Smooth muscle cell (in vitro differentiated cells): ENCODE measurements around the gene TOGARAM2. TPM values are rescaled to one million over a fixed set of nuclear protein-coding genes. Genes with fewer than 3 reads are reported as not detected.
A peak's percentile ranks its signal among the peaks of the same experiment; 100 is the strongest.

ENCODE experiments used
- DNase-seq: peaks from one replicate; lab custom pipeline; 2025; ENCODE audit not compliant: unreplicated experiment; lab: John Stamatoyannopoulos, UW
- H2AFZ ChIP-seq: fragments of 200-600 bp; sonication (generic); 2 replicates; pipeline ENCODE4 v1.6.0; 2016; ENCODE audit warnings: antibody characterized with exemption, low read depth, mild to moderate bottlenecking
- H3F3A ChIP-seq: fragments of 200-600 bp; sonication (generic); 2 replicates; pipeline ENCODE4 v1.6.0; 2017; ENCODE audit warnings: antibody characterized with exemption, low read depth
- H3K27ac ChIP-seq: fragments of 200-600 bp; sonication (generic); 2 replicates; pipeline ENCODE4 v1.5.1; 2016; ENCODE audit warnings: low read depth, mild to moderate bottlenecking
- H3K27me3 ChIP-seq: fragments of 200-600 bp; sonication (generic); 2 replicates; pipeline ENCODE4 v1.6.1; 2016; ENCODE audit warnings: low read depth, mild to moderate bottlenecking
- H3K36me3 ChIP-seq: fragments of 200-600 bp; sonication (generic); 2 replicates; pipeline ENCODE4 v1.5.1; 2016; ENCODE audit warnings: low read depth
- H3K4me1 ChIP-seq: fragments of 200-600 bp; sonication (generic); 2 replicates; pipeline ENCODE4 v1.5.1; 2016; ENCODE audit warnings: low read depth
- H3K4me2 ChIP-seq: fragments of 200-600 bp; sonication (generic); 2 replicates; pipeline ENCODE4 v1.6.0; 2016; ENCODE audit warnings: mild to moderate bottlenecking
- H3K4me3 ChIP-seq: fragments of 200-600 bp; sonication (generic); 2 replicates; pipeline ENCODE4 v1.5.1; 2016; ENCODE audit warnings: mild to moderate bottlenecking
- H3K79me2 ChIP-seq: fragments of 200-600 bp; sonication (generic); 2 replicates; pipeline ENCODE4 v1.6.0; 2016; ENCODE audit warnings: low read depth, mild to moderate bottlenecking
- H3K9ac ChIP-seq: fragments of 200-600 bp; sonication (generic); 2 replicates; pipeline ENCODE4 v1.6.0; 2016; ENCODE audit warnings: low read depth
- H3K9me3 ChIP-seq: fragments of 200-600 bp; sonication (generic); replicated peaks from 2 replicates; pipeline ENCODE4 v1.5.1; 2016; ENCODE audit warnings: low read depth
- H4K20me1 ChIP-seq: fragments of 200-600 bp; sonication (generic); 2 replicates; pipeline ENCODE4 v1.6.0; 2016; ENCODE audit warnings: low read depth
- CTCF ChIP-seq: fragments of 200-600 bp; sonication (generic); IDR thresholded peaks from 2 replicates; pipeline ENCODE4 v1.5.1; 2017; ENCODE audit warnings: borderline replicate concordance, mild to moderate bottlenecking, antibody characterized with exemption; ENCODE audit not compliant: insufficient read depth, poor library complexity, severe bottlenecking
- WGBS: methylation state at CpG from one replicate; pipeline ENCODE4 v1.1.7; 2016; ENCODE audit warnings: low lambda C conversion rate; 5-methylcytosine and 5-hydroxymethylcytosine counted together
- polyA plus RNA-seq: library from polyadenylated mRNA; unstranded; fragments of >200 nt; fragmentation: Nextera tagmentation; extraction: Ambion mirVana; gene quantifications from 2 replicates; pipeline ENCODE4 v1.2.1, GENCODE V29; 2016
- total RNA-seq: library from RNA; depleted of rRNA; stranded (reverse); fragments of >200 nt; gene quantifications from 2 replicates; pipeline ENCODE4 v1.2.3, GENCODE V29; 2014

The TOGARAM2 gene
- total and polyA plus RNA-seq, 2 experiments from 2014 or later: 0.72 to 1.1 TPM

GRCh38 chr2:28995765-28996750 lies 15.0 kb downstream of the TOGARAM2 start:
- Histone ChIP-seq H3K27ac (peak overlapping the region; percentile 9), H3K9me3 (no peaks in the 10 kb centered on the region), H3K36me3 (no peaks in the 10 kb centered on the region), H2AFZ (no peak overlapping the region), H3K79me2 (no peaks in the 10 kb centered on the region), H3K4me3 (no peak overlapping the region), H3F3A (no peaks in the 10 kb centered on the region), H3K27me3 (no peaks in the 10 kb centered on the region), H3K4me1 (peaks cover 4% of the 10 kb centered on the region), H3K4me2 (peak overlapping the region; percentile 52), H4K20me1 (no peaks in the 10 kb centered on the region), H3K9ac (no peak overlapping the region)
- no peak for DNase-seq
- no peak for TF ChIP-seq CTCF
- WGBS: 54% methylated on average over 6 of the region's 6 CpGs

GRCh38 chr2:28997237-28997846 lies 16.2 kb downstream of the TOGARAM2 start:
- H3K4me1 ChIP-seq: peaks cover 4% of the 10 kb centered on the region
- no peaks in the 10 kb centered on the region for H3K27me3 ChIP-seq
- no peak overlapping the region for H3K4me3 ChIP-seq
- peak overlapping the region; percentile 68 for H3K4me2 ChIP-seq
- no peaks in the 10 kb centered on the region for H4K20me1 ChIP-seq
- 32% methylated on average over 12 of the region's 12 CpGs for WGBS
- peak; percentile 17 for DNase-seq
- no peak overlapping the region for H2AFZ ChIP-seq
- TF ChIP-seq CTCF: no peak
- no peaks in the 10 kb centered on the region for H3K9me3 ChIP-seq
- H3F3A ChIP-seq: no peaks in the 10 kb centered on the region
- H3K79me2 ChIP-seq: no peaks in the 10 kb centered on the region
- H3K9ac ChIP-seq: no peak overlapping the region
- H3K27ac ChIP-seq: peak overlapping the region; percentile 9
- no peaks in the 10 kb centered on the region for H3K36me3 ChIP-seq

- Histone ChIP-seq H3K27ac (no peak overlapping the region), H3F3A (no peaks in the 10 kb centered on the region), H3K4me2 (peak overlapping the region; percentile 68), H3K36me3 (no peaks in the 10 kb centered on the region), H3K9me3 (no peaks in the 10 kb centered on the region), H3K4me1 (peaks cover 4% of the 10 kb centered on the region), H3K79me2 (no peaks in the 10 kb centered on the region), H2AFZ (no peak overlapping the region), H3K4me3 (no peak overlapping the region), H3K9ac (no peak overlapping the region), H3K27me3 (no peaks in the 10 kb centered on the region), H4K20me1 (no peaks in the 10 kb centered on the region)
- DNase-seq: no peak
- no peak for TF ChIP-seq CTCF
- WGBS: 92% methylated on average over 17 of the region's 17 CpGs
Observed at GRCh38 chr2:28997847-28998735, 17.0 kb downstream of the TOGARAM2 start.
